Measurements from ENCODE around the gene ACTL7B. TPM values are rescaled to one million over a fixed set of nuclear protein-coding genes. Genes with fewer than 3 reads are reported as not detected.

ACTL7B gene
- total and polyA plus RNA-seq, 2 of the 4 experiments (the other 2 are of a cell fraction): not detected

DNA sequence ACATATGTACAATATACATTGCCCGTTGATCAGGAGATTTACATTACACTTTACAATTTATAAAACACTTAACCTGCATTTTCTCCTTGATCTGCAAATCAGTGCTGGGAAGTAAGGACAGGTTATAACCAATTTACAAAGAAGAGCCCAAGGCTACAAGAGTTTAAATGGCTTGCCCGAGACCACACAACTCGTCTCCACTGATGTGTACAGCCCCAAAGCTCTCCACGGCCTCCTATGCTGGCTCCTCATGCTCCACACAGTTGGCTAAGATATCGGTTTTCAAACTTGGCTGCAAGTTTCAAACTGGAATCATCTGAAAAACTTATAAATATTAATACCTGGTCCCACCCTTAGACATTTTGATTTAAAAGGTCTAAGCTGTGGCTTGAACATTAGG lies 10.3 kb downstream of the ACTL7B start:
- no peak overlapping the region for H2BK15ac ChIP-seq (ENCODE audit: low read depth, low read length)
- no peak overlapping the region for H3K23ac ChIP-seq (ENCODE audit: low read depth, low read length)
- no peak overlapping the region for H3K4ac ChIP-seq (ENCODE audit: low read depth, low read length)
- no peak overlapping the region for H2BK120ac ChIP-seq (ENCODE audit: low read depth, low read length)
- H4K91ac ChIP-seq (ENCODE audit: insufficient read depth, low read depth, low read length): no peak overlapping the region
- H3K9me3 ChIP-seq (ENCODE audit: control insufficient read depth, insufficient read depth, low read length): no peaks in the 10 kb centered on the region
- in situ Hi-C loops (cut with MboI; ENCODE audit: low sequenced_read_pairs): no loop called here
- dilution Hi-C loops (cut with HindIII; ENCODE audit: low sequenced_read_pairs, unreplicated experiment): no loop called here
- H3K56ac ChIP-seq (ENCODE audit: extremely low read depth, insufficient read depth, low read length): no peak overlapping the region
- H3K9ac ChIP-seq (ENCODE audit: low read depth, low read length): no peak overlapping the region
- H2AFZ ChIP-seq (replicated peaks; ENCODE audit: low read length, poor library complexity): no peak overlapping the region
- H4K8ac ChIP-seq (ENCODE audit: low read depth in 2 of 2, low read length in 2 of 2): no peak overlapping the region
- H4K20me1 ChIP-seq (ENCODE audit: insufficient read depth, low read length): no peaks in the 10 kb centered on the region
- no peak overlapping the region for H3K18ac ChIP-seq (ENCODE audit: low read depth, low read length)
- H3K4me2 ChIP-seq (ENCODE audit: low read depth, low read length): no peak overlapping the region
- no peak overlapping the region for H4K5ac ChIP-seq (ENCODE audit: low read depth, low read length)
- ChIA-PET CTCF (no interaction called here), POLR2A (ENCODE audit: unreplicated experiment) (no interaction called here)
- ATAC-seq (ENCODE audit: low read depth): no peak
- no peaks in the 10 kb centered on the region for H3K36me3 ChIP-seq (ENCODE audit: control insufficient read depth, insufficient read depth, low read length)
- no peak overlapping the region for H3K14ac ChIP-seq (replicated peaks; ENCODE audit: low read depth, low read length)
- H3K27ac ChIP-seq (ENCODE audit: insufficient read depth, low read length): no peak overlapping the region
- H2BK20ac ChIP-seq (ENCODE audit: low read depth, low read length): no peak overlapping the region
- no peak overlapping the region for H2AK5ac ChIP-seq (ENCODE audit: low read depth, low read length)
- intact Hi-C loops (cut with micrococcal nuclease): loop anchor here (2.0 kb wide), 1 partner anchor 19 kb away; no protein-coding TSS in a partner anchor
- WGBS, 2 experiments (ENCODE audit: extremely low coverage in 2 of 2, insufficient read length in 1 of 2): no CpG with 5 or more reads among the region's 5 CpGs
- no peaks in the 10 kb centered on the region for H3K4me1 ChIP-seq (ENCODE audit: control insufficient read depth, insufficient read depth, low read length)
- no peak for DNase-seq
- H2AK9ac ChIP-seq (replicated peaks; ENCODE audit: low read depth, low read length, poor library complexity): no peak overlapping the region
- no peaks in the 10 kb centered on the region for H3K79me1 ChIP-seq (ENCODE audit: low read depth in 1 of 2, low read length in 2 of 2)
- H3K4me3 ChIP-seq (ENCODE audit: insufficient read depth, low read depth, low read length): no peak overlapping the region
- TF ChIP-seq CTCF (conservative IDR thresholded peaks at IDR 0.05; ENCODE audit: low read depth, low read length) (no peak), CHD1 (IDR thresholded peaks at IDR 0.05; ENCODE audit: low read depth, low read length) (no peak), CEBPB (IDR thresholded peaks at IDR 0.05; ENCODE audit: low read depth, low read length) (no peak), FOS (IDR thresholded peaks at IDR 0.05; ENCODE audit: low read depth, low read length) (no peak), SMC3 (IDR thresholded peaks at IDR 0.05; ENCODE audit: low read depth, low read length) (no peak), BHLHE40 (IDR thresholded peaks at IDR 0.05; ENCODE audit: low read depth, low read length) (no peak)
- no peaks in the 10 kb centered on the region; the same call in 1 of the 2 replicates for H3K27me3 ChIP-seq (ENCODE audit: control insufficient read depth, insufficient read depth, low read length)
- BruUV-seq (replicated peaks): no TSS peak
- no peak overlapping the region for H2BK5ac ChIP-seq (ENCODE audit: low read depth, low read length, poor library complexity, severe bottlenecking)
- H3K9me1 ChIP-seq (ENCODE audit: insufficient read depth, low read length): no peaks in the 10 kb centered on the region

Measured in IMR-90 (cell line).